ENCODE results near the gene TACR1. TPM values are rescaled to one million over a fixed set of nuclear protein-coding genes. Genes with fewer than 3 reads are reported as not detected.
"Not testable (repeated sequence)": the region's sequence is repeated elsewhere in the genome, so short reads cannot be mapped to it uniquely, and the experiment has no call there.

Gene TACR1
- total and polyA plus RNA-seq, 2 of the 4 experiments (the other 2 are of a cell fraction): under 0.01 to 0.09 TPM

GRCh38 chr2:75248581-75248980, 49.3 kb upstream of the TACR1 start:
- H3K9me3 ChIP-seq (ENCODE audit: control insufficient read depth, insufficient read depth, low read length); in situ Hi-C loops (cut with MboI; ENCODE audit: low sequenced_read_pairs); H2AFZ ChIP-seq (replicated peaks; ENCODE audit: low read length, poor library complexity); H3K36me3 ChIP-seq (ENCODE audit: control insufficient read depth, insufficient read depth, low read length); intact Hi-C loops (cut with micrococcal nuclease); H4K5ac ChIP-seq (ENCODE audit: low read depth, low read length); H2AK9ac ChIP-seq (replicated peaks; ENCODE audit: low read depth, low read length, poor library complexity); H3K9me1 ChIP-seq (ENCODE audit: insufficient read depth, low read length); H3K9ac ChIP-seq (ENCODE audit: low read depth, low read length); H3K4me2 ChIP-seq (ENCODE audit: low read depth, low read length); H3K27me3 ChIP-seq (ENCODE audit: control insufficient read depth, insufficient read depth, low read length); H3K23ac ChIP-seq (ENCODE audit: low read depth, low read length); H4K20me1 ChIP-seq (ENCODE audit: insufficient read depth, low read length); CTCF ChIA-PET; H3K4ac ChIP-seq (ENCODE audit: low read depth, low read length); BruUV-seq (replicated peaks); H2BK20ac ChIP-seq (ENCODE audit: low read depth, low read length); H3K79me1 ChIP-seq (ENCODE audit: low read depth in 1 of 2, low read length in 2 of 2); H3K14ac ChIP-seq (replicated peaks; ENCODE audit: low read depth, low read length); dilution Hi-C loops (cut with HindIII; ENCODE audit: low sequenced_read_pairs, unreplicated experiment); H3K4me3 ChIP-seq (ENCODE audit: insufficient read depth, low read depth, low read length); H4K91ac ChIP-seq (ENCODE audit: insufficient read depth, low read depth, low read length); H3K56ac ChIP-seq (ENCODE audit: extremely low read depth, insufficient read depth, low read length); H3K4me1 ChIP-seq (ENCODE audit: control insufficient read depth, insufficient read depth, low read length); H2BK15ac ChIP-seq (ENCODE audit: low read depth, low read length); POLR2A ChIA-PET (ENCODE audit: unreplicated experiment): not testable (repeated sequence)
- Histone ChIP-seq H2BK5ac (ENCODE audit: low read depth, low read length, poor library complexity, severe bottlenecking) (peak overlapping the region; percentile 90), H3K18ac (ENCODE audit: low read depth, low read length) (peak overlapping the region; percentile 77; the same call in 1 of the 2 replicates), H2AK5ac (ENCODE audit: low read depth, low read length) (peak overlapping the region; percentile 33; the same call in 1 of the 2 replicates), H3K27ac (ENCODE audit: insufficient read depth, low read length) (peak overlapping the region; percentile 69), H4K8ac (ENCODE audit: low read depth in 2 of 2, low read length in 2 of 2) (peak overlapping the region in 1 of 2 experiments; percentile 84; a peak in 2 of 4 replicates), H2BK120ac (ENCODE audit: low read depth, low read length) (peak overlapping the region; percentile 69)
- ATAC-seq (ENCODE audit: low read depth) (peak; percentile 44), DNase-seq (peak; percentile 63)
- 0 out of 2 replicates have a peak, but pooled peaks have one; percentile 35 for TF ChIP-seq BHLHE40 (IDR thresholded peaks at IDR 0.05; ENCODE audit: low read depth, low read length)
- WGBS, 2 experiments (ENCODE audit: extremely low coverage in 2 of 2, insufficient read length in 1 of 2): no CpG with 5 or more reads among the region's 6 CpGs
